ENCODE results near the gene PHKG1.
"Not testable (repeated sequence)": the region's sequence is repeated elsewhere in the genome, so short reads cannot be mapped to it uniquely, and the experiment has no call there.

PHKG1 gene

GRCh38 chr7:56110611-56111010, 17.9 kb upstream of the PHKG1 start:
- TF ChIP-seq CTCF (IDR thresholded peaks at IDR 0.05) (no peak), ZFX (IDR thresholded peaks at IDR 0.05; ENCODE audit: borderline replicate concordance) (no peak)
- H3K27ac ChIP-seq = no peak overlapping the region

GRCh38 chr7:56107954-56108258, 15.2 kb upstream of the PHKG1 start:
- no peak overlapping the region for H3K27ac ChIP-seq
- TF ChIP-seq ZFX (IDR thresholded peaks at IDR 0.05; ENCODE audit: borderline replicate concordance) (no peak), CTCF (IDR thresholded peaks at IDR 0.05) (no peak)

GRCh38 chr7:56106108-56107073, 13.6 kb upstream of the PHKG1 start, which contains the start of gene CHCHD2:
Gene CHCHD2, minus strand, starts transcription at chr7:56106476. Its CDS starts 63 bp downstream, at chr7:56106413.
- peak within 1 kb of the TSS; percentile 77 for H3K27ac ChIP-seq
- TF ChIP-seq ZFX (IDR thresholded peaks at IDR 0.05; ENCODE audit: borderline replicate concordance) (no peak), CTCF (IDR thresholded peaks at IDR 0.05) (no peak)

- peak overlapping the region; percentile 77 for H3K27ac ChIP-seq
- TF ChIP-seq CTCF (IDR thresholded peaks at IDR 0.05) (no peak), ZFX (IDR thresholded peaks at IDR 0.05; ENCODE audit: borderline replicate concordance) (no peak)
These were observed 12.8 kb upstream of the PHKG1 start for GRCh38 chr7:56105508-56105907.

- not testable (repeated sequence) for H3K27ac ChIP-seq
These were observed 11.4 kb upstream of the PHKG1 start for GRCh38 chr7:56104138-56104537.

GRCh38 chr7:56099653-56100052, 6.9 kb upstream of the PHKG1 start:
- H3K27ac ChIP-seq = no peak overlapping the region
- no peak for TF ChIP-seq ZFX (IDR thresholded peaks at IDR 0.05; ENCODE audit: borderline replicate concordance)
- no peak for TF ChIP-seq CTCF (IDR thresholded peaks at IDR 0.05)

GRCh38 chr7:56098187-56099008, 5.6 kb upstream of the PHKG1 start:
- H3K27ac ChIP-seq = not testable (repeated sequence)

GRCh38 chr7:56097700-56098099, 4.9 kb upstream of the PHKG1 start:
- H3K27ac ChIP-seq = no peak overlapping the region
- TF ChIP-seq CTCF (IDR thresholded peaks at IDR 0.05) (no peak), ZFX (IDR thresholded peaks at IDR 0.05; ENCODE audit: borderline replicate concordance) (no peak)

- H3K27ac ChIP-seq = peak overlapping the region; percentile 64
These were observed 364 bp downstream of the PHKG1 start for GRCh38 chr7:56092388-56092787.
